HG03095 (cell line): ENCODE results near the gene MAML3.
"Not testable (repeated sequence)": the region's sequence is repeated elsewhere in the genome, so short reads cannot be mapped to it uniquely, and the experiment has no call there.

ENCODE experiments used
- ATAC-seq: cut with Tn5 transposase; IDR thresholded peaks from one replicate; pipeline ENCODE4 v1.9.1; 2021; ENCODE audit warnings: moderate library complexity; ENCODE audit not compliant: unreplicated experiment

Gene MAML3

GRCh38 chr4:139969635-139970266, 184.2 kb downstream of the MAML3 start:
- ATAC-seq: no peak

DNA sequence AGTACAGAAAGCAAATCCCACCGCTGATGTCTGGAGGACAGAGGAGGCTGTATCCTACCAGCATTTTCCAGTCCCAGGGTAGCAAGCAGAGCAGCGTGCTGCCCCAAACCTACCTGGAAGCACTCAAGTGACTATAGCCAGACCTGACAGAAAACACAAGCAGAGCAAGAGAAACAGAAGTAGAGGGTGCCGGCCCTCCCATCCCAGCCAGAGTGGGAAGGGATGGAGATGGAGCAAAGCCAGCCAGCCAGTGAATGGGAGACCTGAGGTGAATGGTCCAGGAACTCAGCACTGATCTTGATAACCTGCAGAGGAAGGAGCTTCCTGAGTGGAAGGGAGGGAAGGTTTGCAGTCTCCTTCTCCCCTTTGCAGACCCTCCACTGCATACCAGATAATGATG, 185.2 kb downstream of the MAML3 start:
- no peak for ATAC-seq

- no peak for ATAC-seq
These were observed 187.6 kb downstream of the MAML3 start for GRCh38 chr4:139966383-139966782.

- ATAC-seq: no peak
These were observed 188.2 kb downstream of the MAML3 start for GRCh38 chr4:139965789-139966188.

DNA sequence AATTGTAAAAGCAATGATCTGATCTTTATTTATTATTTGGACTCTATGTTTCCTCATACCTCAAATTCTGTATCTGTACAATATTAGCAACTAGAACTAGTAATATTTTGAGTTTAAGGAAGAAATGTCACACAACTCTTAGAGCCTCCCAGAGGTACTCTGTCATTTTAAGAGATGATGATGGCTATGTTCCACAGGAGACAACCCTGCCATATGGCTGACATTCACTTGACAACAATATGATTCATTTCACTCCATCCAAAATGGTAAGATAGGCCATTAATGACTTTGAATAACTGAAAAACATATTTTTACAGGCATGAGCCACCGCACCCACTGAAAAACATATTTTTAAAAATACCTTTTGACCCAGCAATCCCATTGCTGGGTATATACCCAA, 190.3 kb downstream of the MAML3 start:
- no peak for ATAC-seq

DNA sequence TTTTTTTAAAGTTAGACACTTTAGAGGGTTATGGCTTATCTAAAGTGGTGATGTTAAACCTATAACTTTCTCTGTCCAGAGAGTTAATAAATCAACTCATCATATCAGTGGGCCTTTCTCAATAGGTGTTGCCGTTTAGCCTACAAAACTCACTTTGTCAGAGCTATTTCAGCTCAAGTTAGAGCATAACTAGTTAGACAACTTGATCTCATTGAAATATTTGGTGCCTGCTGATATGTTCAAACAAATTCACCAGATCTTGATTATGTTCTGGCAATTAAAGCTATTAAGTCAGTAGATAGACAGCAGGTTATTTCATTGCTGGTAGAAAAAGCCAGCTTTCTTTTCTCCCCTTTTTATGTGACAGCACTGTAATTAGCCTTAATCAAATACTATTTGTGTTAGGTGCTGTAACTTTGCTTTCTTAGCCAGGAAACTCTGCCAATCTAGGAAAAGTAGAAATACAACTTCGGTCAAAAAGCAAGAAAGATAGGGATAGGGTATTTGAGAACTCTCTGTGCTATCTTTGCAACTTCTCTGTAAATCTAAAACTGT, 191.8 kb downstream of the MAML3 start:
- no peak for ATAC-seq

GRCh38 chr4:139961344-139961946, 192.5 kb downstream of the MAML3 start:
- no peak for ATAC-seq

- no peak for ATAC-seq
These were observed 194.6 kb downstream of the MAML3 start for GRCh38 chr4:139959396-139959795.

DNA sequence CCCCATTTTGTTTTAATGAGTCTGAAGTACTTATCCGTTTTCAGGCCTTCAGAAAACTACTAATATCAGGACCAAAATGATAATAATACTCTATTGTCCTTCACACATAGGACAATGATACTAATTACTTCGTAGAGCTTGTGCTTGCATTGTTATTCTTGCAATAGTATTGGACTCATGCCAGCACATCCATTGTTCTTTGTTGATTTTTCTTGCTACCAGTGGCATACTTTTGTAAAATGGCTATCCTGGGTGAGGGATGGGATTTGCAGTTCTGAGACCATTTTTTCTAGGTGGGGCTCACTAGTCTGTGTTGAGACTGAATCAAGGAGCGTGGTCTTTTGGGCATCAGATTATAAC, 195.3 kb downstream of the MAML3 start:
- ATAC-seq: no peak

DNA sequence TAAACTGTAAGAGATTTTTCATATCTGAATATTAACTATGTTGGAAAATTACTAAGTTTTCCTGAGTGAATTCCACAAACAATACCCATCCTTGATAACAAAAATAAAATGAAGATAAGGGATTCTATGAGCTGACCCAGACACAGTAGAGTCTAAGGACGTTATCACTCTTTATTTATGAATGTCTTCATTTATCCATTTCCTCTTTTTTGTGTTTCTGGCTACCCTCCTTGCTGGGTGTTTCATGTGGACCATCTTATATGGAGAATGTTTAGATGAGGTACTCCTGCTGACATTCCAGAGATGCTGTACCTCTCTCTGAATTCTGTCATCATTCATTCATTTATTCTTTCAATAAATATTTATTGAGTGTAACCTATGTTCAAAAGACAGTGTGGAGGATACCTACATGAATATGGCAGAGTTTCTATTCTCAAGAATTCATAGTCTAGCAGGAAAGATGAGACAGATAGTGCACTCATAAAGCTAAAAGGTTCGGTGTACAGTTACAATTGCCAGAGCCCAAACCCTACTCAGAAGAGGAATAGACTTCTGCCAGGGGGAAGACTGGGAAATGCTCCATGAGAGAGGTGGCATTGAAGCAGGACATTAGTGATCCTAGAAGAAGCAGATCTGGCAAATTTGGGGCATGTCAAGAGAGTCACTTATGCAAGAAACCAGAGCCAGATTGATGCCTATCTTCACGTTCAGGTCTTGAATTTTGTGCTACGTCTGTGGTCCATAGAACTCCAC, 195.8 kb downstream of the MAML3 start:
- ATAC-seq: no peak

- no peak for ATAC-seq
These were observed 196.9 kb downstream of the MAML3 start for GRCh38 chr4:139957065-139957464.

GRCh38 chr4:139956507-139957017, 197.4 kb downstream of the MAML3 start:
- no peak for ATAC-seq

DNA sequence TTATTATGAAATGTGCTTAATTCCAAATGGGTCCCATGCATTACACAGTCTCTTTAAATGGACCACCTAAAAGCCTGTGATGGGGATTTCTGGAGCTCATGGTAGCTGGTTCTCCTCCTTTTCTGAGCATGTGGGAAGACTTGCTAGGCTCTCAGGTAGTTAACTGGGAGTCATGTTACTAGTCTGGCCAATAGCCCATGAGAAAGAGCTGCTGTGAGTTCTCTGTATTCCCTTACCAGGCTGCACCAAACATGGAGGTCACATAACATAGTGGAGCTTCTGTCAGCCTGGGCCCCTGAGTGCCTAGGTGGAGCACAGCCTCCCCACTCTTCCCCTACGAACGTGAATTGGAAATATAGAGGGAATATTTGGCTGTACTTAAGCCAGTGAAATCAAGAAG, 198.4 kb downstream of the MAML3 start:
- no peak for ATAC-seq

GRCh38 chr4:139954512-139954911, 199.5 kb downstream of the MAML3 start:
- no peak for ATAC-seq

GRCh38 chr4:139951021-139951420, 203.0 kb downstream of the MAML3 start:
- ATAC-seq: no peak

DNA sequence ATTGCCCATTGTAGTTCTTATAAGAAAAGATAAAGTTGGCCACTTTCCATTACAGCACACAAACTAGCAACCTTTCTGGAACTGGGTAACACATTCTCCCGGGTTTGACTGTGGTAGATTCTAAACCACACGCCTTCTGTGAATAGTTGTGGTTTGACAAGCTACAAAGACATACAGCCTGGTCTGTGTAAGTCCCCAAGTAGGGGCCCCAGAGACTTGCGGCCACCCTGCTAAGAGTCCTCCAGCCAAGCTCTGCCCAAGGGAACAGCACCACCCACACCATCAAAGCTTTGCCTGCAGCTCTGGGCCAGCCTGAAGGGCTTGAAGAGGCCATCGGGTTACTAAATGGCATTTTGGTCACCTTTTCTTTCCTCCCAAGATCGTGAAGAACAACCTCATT, 203.4 kb downstream of the MAML3 start:
- ATAC-seq: peak; percentile 73

- ATAC-seq: not testable (repeated sequence)
These were observed 209.1 kb downstream of the MAML3 start for GRCh38 chr4:139944916-139945315.

DNA sequence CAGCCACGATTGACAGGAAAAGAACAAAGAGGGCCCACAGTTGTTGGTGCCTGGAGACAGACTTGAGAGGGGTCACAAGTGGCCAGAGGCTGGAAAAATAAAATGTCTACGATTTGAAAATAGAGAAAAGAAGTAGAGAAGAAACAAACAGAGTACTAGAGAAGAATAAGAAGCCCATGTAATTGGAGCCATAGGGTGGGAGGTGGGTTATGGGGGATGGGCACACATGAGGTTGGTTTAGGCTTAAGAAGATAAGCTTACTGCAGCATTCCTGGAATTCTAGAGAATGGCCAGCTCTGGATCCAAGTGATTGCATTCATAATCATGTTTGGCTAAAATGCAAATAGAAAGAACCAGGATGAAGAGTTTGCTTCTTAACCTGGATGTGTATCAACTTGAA, 210.7 kb downstream of the MAML3 start:
- ATAC-seq: no peak

- ATAC-seq: no peak
These were observed 211.7 kb downstream of the MAML3 start for GRCh38 chr4:139942241-139942640.

DNA sequence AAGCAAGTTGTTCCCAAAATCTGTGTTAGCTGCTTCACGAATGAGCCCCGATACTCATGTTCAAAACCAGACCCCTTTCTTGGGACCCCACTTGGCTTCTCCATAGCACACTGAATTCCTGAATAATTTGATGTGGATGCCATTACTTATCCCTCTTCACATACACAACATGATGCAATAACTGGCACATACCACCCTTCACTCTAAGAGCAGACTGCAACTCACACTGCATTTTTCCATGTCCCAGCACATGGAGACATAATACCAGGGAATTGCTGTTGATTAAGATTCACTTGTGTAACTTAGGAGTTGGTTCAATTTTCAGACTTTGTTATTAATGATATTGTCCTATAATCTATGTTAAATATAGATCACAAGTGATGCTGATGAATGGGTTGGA, 213.4 kb downstream of the MAML3 start:
- no peak for ATAC-seq

DNA sequence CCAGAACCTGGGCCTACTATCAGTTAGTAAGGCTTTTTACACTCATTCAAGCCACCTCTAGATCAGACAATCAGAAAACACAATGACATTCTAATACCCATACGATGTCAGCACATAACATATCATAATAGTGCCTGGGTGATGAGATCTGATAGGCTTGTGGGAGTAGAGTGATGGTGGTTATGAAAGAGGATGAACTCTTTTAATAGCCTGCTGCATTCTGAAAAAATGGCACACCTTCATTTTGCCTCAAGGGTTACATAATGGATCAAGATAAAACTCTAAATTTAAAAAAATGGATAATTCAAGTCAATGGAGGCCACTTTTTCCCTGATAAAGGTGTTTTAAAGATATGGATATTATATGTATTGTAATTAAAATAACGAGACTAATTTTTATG, 215.6 kb downstream of the MAML3 start:
- ATAC-seq: no peak

DNA sequence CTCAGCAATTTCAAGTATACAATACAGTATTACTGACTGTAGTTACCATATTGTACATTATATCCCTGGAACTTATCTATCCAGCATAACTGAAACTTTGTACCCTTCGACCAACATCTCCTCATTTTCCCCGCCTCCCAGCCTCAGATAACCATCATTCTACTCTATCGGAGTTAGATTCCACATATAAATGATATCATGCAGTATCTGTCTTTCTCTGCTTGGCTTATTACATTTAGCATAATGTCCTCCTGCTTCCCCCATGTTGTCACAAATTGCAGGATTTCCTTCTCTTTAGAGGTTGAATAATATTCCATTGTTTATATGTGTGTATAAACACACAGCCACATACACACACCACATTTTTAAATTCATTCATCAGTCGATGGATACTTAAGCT, 218.1 kb downstream of the MAML3 start:
- no peak for ATAC-seq
